Measurements from ENCODE around the gene YPEL1.
"Not testable (repeated sequence)": the region's sequence is repeated elsewhere in the genome, so short reads cannot be mapped to it uniquely, and the experiment has no call there.

YPEL1 gene

DNA sequence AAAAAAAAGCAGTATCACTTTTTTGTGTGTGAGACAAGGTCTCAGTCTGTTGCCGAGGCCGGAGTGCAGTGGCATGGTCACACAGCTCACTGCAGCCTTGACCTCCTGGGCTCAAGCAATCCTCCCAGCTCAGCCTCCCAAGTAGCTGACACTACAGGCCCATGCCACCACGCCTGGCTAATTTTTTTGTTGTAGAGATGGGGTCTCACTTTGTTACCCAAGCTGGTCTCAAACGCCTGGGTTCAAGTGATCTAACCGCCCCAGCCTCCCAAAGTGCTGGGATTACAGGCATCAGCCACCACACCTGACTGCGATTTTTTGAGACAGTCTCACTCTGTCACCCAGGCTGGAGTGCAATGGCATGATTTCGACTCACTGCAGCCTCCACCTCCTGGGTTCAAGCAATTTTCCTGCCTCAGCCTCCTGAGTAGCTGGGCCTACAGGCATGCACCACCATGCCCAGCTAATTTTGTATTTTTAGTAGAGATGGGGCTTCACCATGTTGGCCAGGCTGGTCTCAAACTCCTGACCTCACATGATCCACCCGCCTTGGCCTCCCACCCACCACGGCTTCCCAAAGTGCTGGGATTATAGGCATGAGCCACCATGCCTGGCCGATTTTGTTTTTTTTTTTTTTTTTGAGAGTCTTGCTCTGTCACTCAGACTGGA, 15.3 kb downstream of the YPEL1 start:
- not testable (repeated sequence) for DNase-seq

DNA sequence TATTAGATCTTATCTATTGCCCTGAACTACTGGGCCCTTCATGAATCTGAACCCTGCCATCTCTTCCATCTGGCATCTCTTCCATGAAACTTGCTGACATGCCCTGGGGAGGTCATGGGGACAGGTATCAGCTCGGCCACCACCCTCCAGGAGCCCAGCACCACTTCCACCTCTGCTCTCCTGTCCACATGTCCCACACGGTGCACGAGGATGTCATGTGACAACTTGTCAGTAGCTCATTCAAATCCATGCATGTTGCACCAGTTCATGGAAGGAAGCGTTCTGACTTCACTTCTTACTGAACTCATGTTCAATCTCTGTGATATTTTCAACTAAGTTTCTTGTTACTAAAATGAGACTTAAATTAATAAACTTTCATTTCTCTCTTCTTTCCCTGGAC, 16.6 kb downstream of the YPEL1 start:
- DNase-seq, result no peak

DNA sequence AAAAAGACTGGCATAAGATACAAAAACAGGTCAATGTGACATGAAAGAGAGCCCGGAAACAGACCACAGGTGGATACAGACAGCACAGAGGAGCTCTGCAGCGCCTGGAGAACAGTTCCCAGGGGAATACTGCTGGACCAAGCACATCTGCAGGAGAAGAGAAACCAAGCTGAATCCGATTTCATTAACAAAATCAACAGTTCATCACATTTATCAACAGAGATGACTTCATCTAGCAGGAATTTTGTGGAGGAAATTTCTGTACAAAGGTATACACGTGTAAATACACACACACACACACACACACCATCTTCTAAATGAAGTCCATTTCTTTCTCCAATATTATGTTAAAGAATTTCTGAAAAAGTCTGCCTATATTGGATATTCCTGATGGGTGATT, 17.1 kb downstream of the YPEL1 start:
- no peak for DNase-seq

DNA sequence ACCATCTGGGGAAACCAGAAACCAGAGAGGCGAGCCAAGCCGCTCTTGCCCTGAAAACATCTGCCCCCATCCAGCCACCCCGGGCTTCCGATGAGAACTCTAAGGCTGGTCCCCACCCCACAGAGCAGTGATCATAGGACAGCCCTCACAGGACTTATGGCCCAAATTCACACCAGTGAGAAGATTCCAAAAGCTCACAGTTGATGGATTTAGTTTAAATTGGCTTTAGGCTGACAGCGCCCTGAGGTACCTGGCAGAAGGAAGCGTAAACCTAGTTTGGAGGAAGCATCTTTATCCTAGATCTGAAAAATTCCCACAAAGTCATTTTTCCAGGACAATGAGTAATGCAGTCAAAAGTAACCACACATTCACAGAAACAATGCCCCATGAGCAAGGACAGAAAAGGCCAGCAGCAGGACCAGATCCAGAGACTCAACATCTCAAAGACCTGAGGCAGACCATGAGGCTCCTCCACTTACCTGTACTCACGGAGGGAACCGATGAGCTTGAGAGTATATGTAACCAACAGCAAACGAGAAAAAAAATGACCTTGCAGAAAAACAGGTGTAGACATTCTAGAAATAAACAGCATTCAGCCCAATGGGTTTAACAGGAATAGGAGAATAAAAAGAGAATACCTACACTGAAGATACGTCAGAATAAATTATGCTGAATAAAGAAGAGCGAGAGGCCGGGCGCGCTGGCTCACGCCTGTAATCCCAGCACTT, 19.0 kb downstream of the YPEL1 start:
- DNase-seq, result not testable (repeated sequence)

DNA sequence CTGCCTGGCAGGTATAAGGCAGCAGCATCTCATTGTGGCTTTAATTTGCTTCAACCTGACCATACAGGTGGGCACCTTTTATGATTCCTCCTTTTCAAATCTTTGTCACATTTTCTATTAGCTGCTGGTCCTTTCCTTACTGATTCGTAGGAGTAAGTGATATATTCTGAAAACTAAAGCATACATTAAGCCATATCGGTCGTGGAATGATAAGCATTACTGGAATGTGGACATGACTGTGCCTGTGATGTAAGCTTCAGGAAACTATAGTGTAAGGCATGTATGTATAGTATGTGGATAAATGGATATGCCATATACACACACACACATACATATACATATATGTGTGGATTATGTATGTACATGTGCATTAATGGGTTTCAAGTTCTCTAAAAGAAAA, 20.8 kb downstream of the YPEL1 start:
- no peak for DNase-seq

DNA sequence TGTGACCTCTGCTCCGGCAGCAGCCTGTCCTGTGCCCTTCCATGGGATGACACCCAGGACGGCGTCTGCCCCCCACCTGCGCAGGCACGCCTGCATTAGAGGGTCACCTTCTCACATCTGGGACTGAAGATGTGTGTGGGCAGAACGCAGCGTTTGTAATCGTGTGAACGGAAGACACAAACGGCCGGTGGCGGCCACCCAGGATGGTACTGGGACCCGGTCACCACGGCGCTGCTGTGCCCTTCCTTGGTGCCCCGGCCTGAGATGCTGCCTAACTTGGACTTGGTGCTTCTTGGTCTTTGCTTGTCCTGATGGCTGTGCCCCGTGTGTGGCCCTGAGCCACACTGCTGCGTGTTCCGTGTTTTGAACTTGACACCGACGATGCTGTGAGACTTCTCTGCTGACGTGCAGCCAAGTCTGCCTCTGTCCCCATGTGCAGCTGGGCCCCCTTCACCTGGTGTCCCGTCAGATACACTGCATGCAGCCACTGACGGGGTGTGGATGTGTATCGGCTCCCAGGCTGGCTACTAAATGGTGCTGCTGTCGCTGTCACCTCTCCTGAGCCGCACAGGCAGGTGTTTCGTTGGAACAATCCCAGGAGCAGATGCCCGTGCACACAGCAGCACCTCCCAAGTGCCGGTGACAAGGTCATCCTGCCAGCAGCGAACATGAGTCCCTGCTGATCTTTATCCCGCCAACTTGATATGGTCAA, 21.4 kb downstream of the YPEL1 start:
- DNase-seq, result no peak

DNA sequence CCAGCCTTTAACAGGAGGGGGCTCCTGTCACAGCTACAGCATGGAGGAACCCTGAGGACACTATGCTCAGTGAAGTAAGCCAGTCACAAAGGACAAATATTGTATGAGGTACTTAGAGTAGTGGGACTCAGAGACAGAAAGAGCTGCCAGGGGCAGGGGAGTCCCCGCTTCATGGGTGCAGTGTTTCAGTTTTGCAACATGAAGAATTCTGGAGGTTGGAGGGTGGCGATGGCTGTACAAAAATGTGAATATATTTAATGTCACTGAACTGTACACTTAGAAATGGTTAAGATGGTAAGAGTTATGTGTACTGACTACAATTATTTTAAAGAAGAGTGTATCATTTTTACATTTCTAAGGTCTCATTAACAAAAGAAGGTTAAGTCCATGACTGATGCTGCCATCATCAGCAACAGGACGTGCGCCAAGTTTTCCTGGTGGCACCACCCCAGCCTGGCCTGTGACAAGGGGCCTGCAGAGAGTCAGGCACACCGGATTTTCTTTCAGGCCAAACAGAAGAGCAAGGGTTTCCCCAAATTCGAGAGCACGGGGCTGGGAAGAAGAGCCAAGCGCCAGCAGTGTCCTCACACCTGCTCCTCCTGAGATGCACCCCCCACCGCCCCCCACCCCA, 22.1 kb downstream of the YPEL1 start:
- no peak for DNase-seq

DNA sequence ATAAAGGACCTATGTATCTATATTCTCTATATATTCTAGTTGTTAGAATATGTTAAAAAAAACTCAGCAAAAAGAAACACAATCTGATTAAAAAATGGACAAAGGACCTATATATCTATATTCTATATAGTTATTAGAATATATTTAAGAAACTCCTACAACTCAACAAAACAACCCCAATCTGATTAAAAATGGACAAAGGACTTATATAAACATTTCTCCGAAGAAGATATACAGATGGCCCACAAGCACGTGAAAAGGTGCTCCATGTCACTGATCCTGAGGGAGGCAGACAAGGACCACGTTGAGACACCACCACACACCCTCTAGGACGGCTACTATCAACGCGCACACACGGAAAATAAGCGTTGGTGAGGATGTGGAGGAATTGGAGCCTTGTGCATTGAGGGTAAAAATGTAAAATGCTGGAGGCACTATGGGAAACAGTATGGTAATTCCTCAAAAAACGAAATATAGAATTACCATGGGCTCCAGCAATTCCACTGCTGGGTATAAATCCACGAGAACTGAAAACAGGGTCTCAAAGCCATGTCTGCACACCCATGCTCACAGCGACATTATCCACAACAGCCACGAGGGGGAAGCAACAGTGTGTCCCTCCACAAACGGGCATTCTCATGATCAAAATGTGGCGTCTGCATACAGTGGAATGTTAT, 22.7 kb downstream of the YPEL1 start:
- peak; percentile 60 for DNase-seq

DNA sequence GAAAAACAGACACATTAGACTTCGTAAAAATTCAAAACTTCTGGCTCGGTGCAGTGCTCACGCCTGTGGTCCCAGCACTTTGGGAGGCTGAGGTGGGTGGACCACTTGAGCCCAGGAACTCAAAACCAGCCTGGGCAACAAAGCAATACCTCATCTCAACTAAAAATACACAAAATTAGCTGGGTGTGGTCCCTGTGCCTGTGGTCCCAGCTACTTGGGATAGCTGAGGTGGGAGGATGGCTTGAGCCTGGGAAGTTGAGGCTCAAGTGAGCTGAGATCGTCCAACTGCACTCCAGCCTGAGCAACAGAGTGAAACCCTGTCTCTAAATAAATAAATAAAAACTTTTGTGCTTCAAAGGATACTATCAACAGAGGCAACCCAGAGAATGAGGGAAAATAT, 23.7 kb downstream of the YPEL1 start:
- no peak for DNase-seq

DNA sequence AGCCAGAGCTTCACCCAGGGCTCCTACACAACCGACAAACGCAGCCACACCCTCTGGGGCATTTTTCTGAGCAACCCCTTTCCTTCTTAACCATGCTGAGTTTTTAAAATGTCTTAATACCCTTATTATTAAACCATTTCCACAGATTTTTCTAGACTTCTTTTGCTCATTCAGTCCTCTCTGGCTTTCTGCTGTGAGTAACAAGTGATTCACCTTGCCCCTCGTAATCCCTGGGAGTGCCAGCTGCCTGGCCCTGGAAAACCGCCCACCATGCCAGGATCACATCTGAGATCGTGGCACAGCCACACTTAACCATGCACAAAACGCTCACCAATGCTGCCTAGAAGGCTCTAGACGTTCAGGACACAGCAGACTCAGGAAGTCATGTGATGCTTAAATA, 25.4 kb downstream of the YPEL1 start:
- no peak for DNase-seq

DNA sequence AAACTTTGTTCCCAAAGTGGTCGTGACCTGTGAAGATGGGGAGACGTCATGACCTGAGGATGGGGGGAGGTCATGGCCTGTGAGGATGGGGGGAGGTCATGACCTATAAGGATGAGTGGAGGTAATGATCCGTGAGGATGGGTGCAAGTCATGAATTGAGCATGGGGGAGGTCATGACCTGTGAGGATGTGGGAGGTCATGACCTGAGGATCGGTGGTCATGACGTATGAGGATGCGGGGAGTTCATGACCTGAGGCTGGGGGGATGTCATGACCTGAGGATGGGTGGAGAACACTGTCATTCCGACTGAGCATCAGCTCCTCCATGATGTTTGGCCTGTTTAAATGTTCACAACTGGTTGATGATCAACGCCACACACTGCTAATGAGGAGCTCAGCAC, 25.9 kb downstream of the YPEL1 start:
- no peak for DNase-seq

DNA sequence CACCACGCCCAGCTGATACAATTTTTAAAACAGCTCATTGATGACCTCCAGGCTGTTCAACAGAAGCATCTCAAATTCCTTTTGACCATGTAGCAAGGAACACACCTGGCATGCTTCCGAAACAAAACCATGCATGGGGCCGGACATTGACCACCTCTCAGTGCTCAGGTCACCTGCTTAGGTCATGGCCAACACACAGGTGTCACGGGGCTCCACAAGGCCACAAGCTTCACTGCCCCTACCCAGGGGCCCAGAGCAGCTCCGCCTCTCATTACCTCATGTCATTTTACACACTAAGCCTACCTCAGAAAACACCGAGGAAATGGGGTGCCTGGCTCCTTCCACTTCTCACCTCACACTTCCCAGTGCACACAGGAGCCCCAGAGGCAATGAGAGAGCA, 26.6 kb downstream of the YPEL1 start:
- no peak for DNase-seq

DNA sequence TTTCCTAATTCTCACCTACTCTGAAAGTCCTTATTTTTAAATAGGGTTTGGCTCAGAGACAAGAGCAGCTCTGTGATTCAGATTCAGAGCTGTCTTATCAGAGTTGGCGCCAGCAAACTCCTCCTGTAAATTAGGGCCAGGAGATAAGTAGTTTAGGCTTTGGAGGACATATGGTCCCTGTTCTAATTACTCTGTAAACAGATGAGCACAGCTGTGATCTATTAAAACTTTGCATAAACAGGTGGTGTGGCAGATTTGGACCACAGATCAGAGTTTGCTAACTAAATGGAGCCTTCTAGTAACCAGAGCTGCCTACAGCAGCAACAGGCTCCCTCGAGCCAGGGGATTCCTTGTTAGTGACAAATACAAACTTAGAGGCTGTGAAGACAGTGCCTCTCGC, 27.9 kb downstream of the YPEL1 start:
- DNase-seq, result no peak

DNA sequence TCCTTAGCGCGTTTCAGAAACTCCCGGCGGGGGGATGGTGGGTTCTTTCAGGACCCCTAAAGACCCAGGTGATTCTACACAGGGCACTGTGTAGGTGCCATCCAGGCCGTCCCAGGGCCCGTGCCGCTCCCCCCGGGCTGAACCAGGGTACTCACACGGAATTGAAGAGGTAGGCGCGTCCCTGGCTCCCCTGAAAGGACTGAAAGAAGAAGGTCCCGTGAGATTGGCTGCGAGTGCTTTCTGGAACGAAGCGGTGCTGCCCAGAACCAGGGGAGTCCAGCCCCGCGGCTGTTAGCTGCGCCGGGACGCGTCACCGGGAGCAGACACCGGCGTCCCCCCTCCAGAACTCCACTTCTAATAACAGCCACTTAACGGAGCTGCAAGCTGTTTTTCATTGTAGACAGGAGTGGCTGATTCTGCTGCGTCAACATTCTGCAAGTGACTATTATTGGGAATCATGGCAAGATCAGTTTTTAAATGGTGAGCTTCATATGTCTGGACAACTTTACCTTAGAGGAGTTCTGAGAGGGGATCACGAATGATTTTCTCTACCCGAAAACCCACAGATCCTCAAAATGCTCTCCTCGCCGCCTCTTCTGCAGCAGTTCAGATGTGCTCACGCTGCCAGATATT, 31.8 kb downstream of the YPEL1 start:
- no peak for DNase-seq

DNA sequence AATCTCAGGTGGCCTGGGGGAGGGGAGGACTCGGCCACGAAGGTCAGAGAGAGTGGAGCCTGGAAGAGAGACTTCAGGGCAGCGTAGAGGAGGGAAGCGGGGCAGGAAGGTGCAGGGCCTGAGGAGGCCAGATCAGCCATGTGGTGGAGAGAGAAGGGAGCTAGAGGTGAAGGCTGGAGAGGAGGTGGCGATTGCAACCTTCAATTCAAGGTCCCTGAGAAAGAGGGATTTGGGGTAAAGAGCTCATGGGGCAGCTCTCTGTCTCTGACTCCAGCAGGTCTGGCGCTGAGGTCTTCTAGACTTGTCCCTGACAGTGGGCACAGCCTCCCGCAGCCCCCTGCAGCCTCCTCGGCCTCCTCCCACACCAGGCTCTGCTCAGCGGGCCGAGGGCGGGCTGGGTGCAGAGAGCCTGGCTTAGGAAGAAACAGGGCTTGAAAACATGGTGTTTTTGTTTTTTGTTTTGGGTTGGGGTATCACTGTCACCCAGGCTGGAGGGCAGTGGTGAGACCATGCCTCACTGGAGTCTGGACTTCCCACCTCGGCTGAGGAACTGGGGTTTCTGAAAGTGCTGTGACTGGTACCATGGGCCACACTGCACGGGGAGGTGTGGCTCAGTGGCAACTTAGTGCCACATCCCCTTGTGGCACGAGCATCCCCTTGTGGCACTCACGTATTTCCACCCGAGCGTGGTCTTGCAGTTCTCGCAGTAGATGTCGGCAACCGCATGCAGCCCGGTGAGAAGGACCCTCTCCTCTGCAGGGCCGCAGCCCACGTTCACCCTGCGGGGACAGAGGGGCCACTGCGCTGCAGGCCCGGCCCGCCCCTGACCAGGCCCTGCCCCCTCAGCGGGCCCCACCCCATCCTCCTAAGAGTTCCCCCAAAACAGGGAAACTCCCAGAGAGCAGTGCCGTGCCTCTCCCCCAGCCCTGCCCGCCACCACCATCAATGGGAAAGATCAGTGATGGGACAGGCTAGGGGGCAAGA, 32.6 kb downstream of the YPEL1 start:
- DNase-seq, result no peak

DNA sequence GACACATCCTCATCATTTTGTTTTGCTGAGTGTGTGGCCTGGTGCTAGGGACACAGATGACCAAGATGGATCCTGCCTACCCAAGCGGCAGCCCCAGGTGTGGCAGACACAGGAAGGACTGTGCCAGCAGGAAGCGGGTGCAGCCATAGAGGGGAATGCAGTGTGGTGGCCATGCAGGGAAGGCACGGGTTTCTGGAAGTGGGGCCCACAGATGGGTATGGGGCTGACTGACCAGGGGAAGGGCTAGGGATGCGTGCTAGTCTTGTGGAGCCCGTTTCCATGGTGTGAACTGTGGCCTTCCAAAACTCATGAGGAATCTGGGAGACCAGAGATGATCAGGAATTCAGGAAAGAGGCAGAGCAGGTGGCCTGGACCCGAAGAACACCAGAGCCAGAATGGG, 33.5 kb downstream of the YPEL1 start:
- DNase-seq, result no peak

DNA sequence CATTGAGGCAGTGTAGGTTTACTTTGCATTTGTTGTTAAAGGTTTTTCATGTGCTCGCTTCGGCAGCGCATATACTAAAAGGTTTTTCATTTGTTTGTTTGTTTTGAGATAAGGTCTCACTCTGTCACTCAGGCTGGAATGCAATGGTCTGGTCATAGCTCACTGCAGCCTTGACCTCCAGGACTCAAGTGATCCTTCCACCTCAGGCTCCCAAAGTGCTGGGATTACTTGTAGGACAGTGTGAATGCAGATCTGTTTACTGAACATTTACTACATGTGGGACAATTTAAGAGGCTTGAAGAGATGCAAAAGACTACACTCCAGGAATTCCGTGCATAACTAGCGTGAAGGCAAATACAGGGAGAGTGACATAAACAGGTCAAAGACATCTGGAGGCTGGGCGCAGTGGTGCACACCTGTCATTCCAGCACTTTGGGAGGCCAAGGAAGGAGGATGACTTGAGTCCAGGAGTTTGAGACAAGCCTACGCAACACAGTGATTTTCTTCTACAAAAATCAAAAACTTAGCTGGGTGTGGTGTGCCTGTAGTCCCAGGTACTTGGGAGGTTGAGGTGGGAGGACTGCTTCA, 34.1 kb downstream of the YPEL1 start:
- DNase-seq, result no peak

DNA sequence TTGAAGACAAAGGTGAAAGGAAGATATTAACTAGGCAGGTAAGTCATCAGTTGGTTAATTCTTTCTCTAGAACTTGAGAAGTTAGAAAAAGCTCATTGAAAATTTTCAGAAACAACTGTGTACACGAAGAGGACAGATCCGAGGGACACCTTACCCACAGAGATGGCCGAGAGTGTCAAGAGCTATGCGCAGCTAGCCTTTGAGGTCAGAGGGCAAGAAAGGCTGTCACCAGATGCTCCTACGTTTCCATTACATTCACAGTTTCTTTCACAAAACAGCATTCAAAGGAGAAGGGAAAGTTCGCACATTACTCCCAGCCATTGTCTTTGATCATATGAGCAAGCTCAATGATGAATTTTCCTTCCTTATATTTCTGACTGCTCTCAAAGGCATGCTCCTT, 34.8 kb downstream of the YPEL1 start:
- no peak for DNase-seq

DNA sequence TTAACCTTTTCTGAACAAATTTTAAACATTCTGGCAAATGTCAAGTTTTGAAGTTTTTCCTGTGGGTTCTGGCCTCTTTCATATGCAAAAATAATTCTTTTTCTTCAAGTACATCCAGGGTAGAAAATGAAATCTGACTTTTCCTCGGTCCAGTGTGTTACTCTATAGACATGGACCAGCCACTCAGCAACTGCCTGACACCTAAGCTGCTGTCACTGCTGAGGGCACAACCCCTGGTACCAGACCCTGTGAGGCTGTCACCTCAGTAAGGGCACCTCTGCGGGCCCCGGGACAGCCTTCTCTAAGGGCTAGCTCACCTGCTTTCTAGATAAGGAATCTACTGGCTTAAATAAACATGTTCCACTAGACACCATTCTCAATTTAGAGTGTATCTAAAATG, 36.0 kb downstream of the YPEL1 start:
- DNase-seq, result no peak

DNA sequence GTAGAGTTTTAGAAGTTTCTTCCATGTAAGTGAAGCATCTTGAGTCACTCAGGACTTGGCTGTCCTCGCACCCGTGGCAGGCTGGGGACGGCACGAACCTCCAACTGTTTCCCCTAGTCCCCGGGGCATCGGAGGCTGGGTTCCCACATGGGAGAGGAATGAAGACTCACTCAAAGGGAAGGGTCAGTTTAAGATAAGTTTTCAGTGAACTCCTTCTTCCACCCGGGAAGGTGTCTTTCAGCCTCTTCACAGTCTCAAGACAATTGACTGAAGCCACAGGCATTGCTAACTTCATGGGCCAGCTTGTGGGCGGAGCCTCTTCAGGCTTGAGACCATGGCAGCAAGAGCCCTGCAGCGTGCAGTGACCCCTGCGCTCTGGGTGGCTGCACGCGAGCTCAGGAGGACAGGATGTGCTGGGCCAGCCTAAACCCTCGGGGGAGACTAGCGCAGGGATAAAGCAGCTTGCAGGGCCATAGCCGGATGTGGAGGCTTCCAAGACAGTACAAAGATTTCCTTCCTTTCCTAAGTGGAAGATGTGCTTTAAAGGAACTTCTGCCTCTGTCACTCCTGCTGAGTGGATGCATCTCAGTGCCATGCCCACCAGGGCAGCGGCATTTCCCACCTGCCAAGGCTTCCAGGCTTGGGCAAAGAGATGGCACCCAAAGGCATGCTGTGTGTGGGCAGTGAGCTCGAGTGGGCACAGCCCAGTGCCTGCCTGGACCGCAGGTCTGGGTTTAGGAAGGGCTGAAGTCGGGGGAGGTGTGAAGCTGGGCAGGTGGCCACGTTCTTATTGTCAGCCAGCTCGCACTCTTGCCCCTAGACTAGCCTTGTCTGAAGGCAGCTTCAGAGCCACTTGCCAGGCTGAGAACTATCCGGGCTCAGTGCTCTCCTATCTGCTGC, 36.9 kb downstream of the YPEL1 start:
- no peak for DNase-seq

Measured in CD4-positive, alpha-beta T cell treated with Interferon gamma for 1 hour (primary cell).